Nephron progenitor cell (in vitro differentiated cells): Measurements from ENCODE around the gene CDK7.
"Not testable (repeated sequence)": the region's sequence is repeated elsewhere in the genome, so short reads cannot be mapped to it uniquely, and the experiment has no call there.

Experiments used
- DNase-seq: peaks from one replicate; pipeline ENCODE4 v3.0.0; 2021
- H3K27ac Mint-ChIP-seq: 2 replicates; pipeline ENCODE4 v1.8.0; 2021; ENCODE audit warnings: mild to moderate bottlenecking, moderate library complexity, mixed read lengths
- H3K27me3 Mint-ChIP-seq: 2 replicates; pipeline ENCODE4 v1.8.0; 2021; ENCODE audit warnings: mild to moderate bottlenecking, low read depth, mixed read lengths; ENCODE audit not compliant: poor library complexity
- H3K36me3 Mint-ChIP-seq: 2 replicates; pipeline ENCODE4 v1.8.0; 2021; ENCODE audit warnings: low read depth, mixed read lengths
- H3K4me1 Mint-ChIP-seq: 2 replicates; pipeline ENCODE4 v1.8.0; 2021; ENCODE audit warnings: mixed read lengths
- H3K4me3 Mint-ChIP-seq: 2 replicates; pipeline ENCODE4 v1.8.0; 2021; ENCODE audit warnings: mild to moderate bottlenecking, moderate library complexity, mixed read lengths
- H3K9me3 Mint-ChIP-seq: 2 replicates; pipeline ENCODE4 v1.8.0; 2021; ENCODE audit warnings: mild to moderate bottlenecking, moderate library complexity, mixed read lengths
- TF ChIP-seq, protein P1 (sequence below): fragments of 200-600 bp; sonication (generic); IDR thresholded peaks from 2 replicates; pipeline ENCODE4 v1.5.0; 2021; ENCODE audit warnings: antibody characterized with exemption

The CDK7 gene

GRCh38 chr5:69231281-69231680 is 3.4 kb upstream of the CDK7 start:
- H3K27ac Mint-ChIP-seq, result no peak overlapping the region
- no peak overlapping the region for H3K4me3 Mint-ChIP-seq
- H3K4me1 Mint-ChIP-seq, result peaks cover 21% of the 10 kb centered on the region
- H3K27me3 Mint-ChIP-seq, result no peaks in the 10 kb centered on the region
- DNase-seq, result no peak
- H3K36me3 Mint-ChIP-seq, result peaks cover 21% of the 10 kb centered on the region
- TF ChIP-seq, protein P1, sequence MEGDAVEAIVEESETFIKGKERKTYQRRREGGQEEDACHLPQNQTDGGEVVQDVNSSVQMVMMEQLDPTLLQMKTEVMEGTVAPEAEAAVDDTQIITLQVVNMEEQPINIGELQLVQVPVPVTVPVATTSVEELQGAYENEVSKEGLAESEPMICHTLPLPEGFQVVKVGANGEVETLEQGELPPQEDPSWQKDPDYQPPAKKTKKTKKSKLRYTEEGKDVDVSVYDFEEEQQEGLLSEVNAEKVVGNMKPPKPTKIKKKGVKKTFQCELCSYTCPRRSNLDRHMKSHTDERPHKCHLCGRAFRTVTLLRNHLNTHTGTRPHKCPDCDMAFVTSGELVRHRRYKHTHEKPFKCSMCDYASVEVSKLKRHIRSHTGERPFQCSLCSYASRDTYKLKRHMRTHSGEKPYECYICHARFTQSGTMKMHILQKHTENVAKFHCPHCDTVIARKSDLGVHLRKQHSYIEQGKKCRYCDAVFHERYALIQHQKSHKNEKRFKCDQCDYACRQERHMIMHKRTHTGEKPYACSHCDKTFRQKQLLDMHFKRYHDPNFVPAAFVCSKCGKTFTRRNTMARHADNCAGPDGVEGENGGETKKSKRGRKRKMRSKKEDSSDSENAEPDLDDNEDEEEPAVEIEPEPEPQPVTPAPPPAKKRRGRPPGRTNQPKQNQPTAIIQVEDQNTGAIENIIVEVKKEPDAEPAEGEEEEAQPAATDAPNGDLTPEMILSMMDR, result no peak
- no peaks in the 10 kb centered on the region for H3K9me3 Mint-ChIP-seq

- no peak for DNase-seq
- Mint-ChIP-seq H3K27me3 (no peaks in the 10 kb centered on the region), H3K36me3 (peaks cover 23% of the 10 kb centered on the region), H3K4me3 (no peak overlapping the region), H3K4me1 (peaks cover 26% of the 10 kb centered on the region), H3K9me3 (no peaks in the 10 kb centered on the region), H3K27ac (no peak overlapping the region)
- TF ChIP-seq, protein P1, result no peak
Observed at GRCh38 chr5:69231851-69232250, 2.8 kb upstream of the CDK7 start.

- peak overlapping the region; percentile 82 for H3K27ac Mint-ChIP-seq
Observed at GRCh38 chr5:69236733-69237132, 2.0 kb downstream of the CDK7 start.

DNA sequence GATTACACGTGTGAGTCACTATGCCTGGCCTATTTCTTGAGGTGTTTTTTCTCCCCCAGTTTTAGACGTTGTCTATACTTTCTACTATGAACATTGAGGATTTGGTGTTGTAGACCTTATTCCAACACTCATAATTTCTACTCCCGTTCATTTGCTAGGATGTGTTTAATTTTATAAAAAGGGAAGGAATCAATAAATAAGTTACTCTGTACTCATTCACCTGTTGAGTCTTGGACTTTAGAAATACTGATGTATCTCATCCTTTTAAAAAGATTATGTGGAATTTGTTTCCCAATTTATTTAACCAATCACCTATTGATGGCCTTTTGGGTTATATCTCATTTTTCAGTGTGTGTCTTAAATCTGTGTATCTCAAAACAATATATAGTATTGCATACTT is 3.2 kb downstream of the CDK7 start:
- peaks cover 59% of the 10 kb centered on the region for H3K36me3 Mint-ChIP-seq
- no peak overlapping the region for H3K27ac Mint-ChIP-seq
- H3K27me3 Mint-ChIP-seq, result no peaks in the 10 kb centered on the region
- H3K9me3 Mint-ChIP-seq, result peaks cover 19% of the 10 kb centered on the region
- TF ChIP-seq, protein P1, result no peak
- H3K4me1 Mint-ChIP-seq, result peaks cover 37% of the 10 kb centered on the region
- H3K4me3 Mint-ChIP-seq, result no peak overlapping the region
- DNase-seq, result no peak

More at GRCh38 chr5:69236733-69237132, 2.0 kb downstream of the CDK7 start:
- not testable (repeated sequence) for H3K27me3 Mint-ChIP-seq, DNase-seq
- H3K4me3 Mint-ChIP-seq, result peak overlapping the region; percentile 76
- peaks cover 47% of the 10 kb centered on the region for H3K36me3 Mint-ChIP-seq
- peaks cover 10% of the 10 kb centered on the region for H3K9me3 Mint-ChIP-seq
- H3K4me1 Mint-ChIP-seq, result peaks cover 37% of the 10 kb centered on the region

GRCh38 chr5:69238760-69239251 is 4.1 kb downstream of the CDK7 start:
- peaks cover 26% of the 10 kb centered on the region for H3K9me3 Mint-ChIP-seq
- no peak overlapping the region for H3K27ac Mint-ChIP-seq
- H3K27me3 Mint-ChIP-seq, result no peaks in the 10 kb centered on the region
- peaks cover 35% of the 10 kb centered on the region for H3K4me1 Mint-ChIP-seq
- no peak overlapping the region for H3K4me3 Mint-ChIP-seq
- no peak for DNase-seq
- TF ChIP-seq, protein P1, result no peak
- H3K36me3 Mint-ChIP-seq, result peaks cover 68% of the 10 kb centered on the region

DNA sequence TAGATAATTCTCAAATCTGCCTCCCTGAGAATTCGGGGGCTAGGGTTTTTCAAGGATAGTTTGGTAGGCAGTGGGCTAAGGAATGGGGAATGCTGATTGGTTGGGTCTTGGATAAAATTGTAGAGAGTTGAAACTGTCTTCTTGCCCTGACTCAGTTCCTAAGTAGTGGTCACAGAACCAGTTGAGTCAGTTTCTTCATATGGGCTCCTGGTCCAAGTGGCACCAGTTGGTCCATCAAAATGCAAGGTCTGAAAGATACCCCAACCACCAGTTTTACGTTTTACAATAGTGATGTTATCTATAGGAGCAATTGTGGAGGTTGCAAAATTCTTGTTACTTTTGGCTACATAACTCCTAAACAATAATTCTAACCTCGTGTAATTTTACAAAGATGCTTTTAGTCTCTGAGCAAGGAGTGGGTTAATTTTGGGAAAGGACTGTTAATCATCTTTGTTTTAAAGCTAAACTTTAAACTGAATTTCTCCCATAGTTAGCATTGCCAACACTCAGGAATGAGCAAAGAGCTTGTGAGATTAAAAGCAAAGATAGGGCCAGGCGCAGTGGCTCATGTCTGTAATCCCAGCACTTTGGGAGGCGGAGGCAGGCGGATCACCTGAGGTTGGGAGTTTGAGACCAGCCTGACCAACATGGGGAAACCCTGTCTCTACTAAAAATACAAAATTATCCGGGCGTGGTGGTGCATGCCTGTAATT is 7.7 kb downstream of the CDK7 start:
- Mint-ChIP-seq H3K9me3 (peaks cover 57% of the 10 kb centered on the region), H3K36me3 (peaks cover 97% of the 10 kb centered on the region), H3K27me3 (no peaks in the 10 kb centered on the region), H3K4me1 (peaks cover 7% of the 10 kb centered on the region), H3K4me3 (no peak overlapping the region), H3K27ac (no peak overlapping the region)
- no peak for DNase-seq
- TF ChIP-seq, protein P1, result no peak
